ENCODE results near the gene VPS37B. TPM values are rescaled to one million over a fixed set of nuclear protein-coding genes. Genes with fewer than 3 reads are reported as not detected.

Gene VPS37B
- total RNA-seq, 1 experiment from 2014 or later = 24.0 TPM

- DNase-seq = no peak
- Mint-ChIP-seq H3K36me3 (ENCODE audit: insufficient read depth, unreplicated experiment) (peaks cover 14% of the 10 kb centered on the region), H3K4me3 (ENCODE audit: unreplicated experiment) (no peak overlapping the region), H3K27me3 (ENCODE audit: insufficient read depth, unreplicated experiment) (no peaks in the 10 kb centered on the region), H3K9me3 (ENCODE audit: unreplicated experiment) (no peaks in the 10 kb centered on the region), H3K4me1 (ENCODE audit: low read depth, unreplicated experiment) (peaks cover 23% of the 10 kb centered on the region), H3K27ac (ENCODE audit: unreplicated experiment) (no peak overlapping the region)
- no TSS peak for BruUV-seq (replicated peaks)
- Histone ChIP-seq H3K27me3 (replicated peaks; ENCODE audit: control insufficient read depth, insufficient read depth, low read length) (no peaks in the 10 kb centered on the region), H3K36me3 (ENCODE audit: control insufficient read depth, insufficient read depth, low read length) (peaks cover 1% of the 10 kb centered on the region; the same call in 1 of the 2 replicates), H3K9me3 (no peaks in the 10 kb centered on the region), H3K4me1 (peaks cover 10% of the 10 kb centered on the region; the same call in 1 of the 2 replicates), H3K4me3 (ENCODE audit: low read depth, low read length) (no peak overlapping the region)
- ChIA-PET POLR2A (no interaction called here), CTCF (no interaction called here)
- TF ChIP-seq, protein P1, sequence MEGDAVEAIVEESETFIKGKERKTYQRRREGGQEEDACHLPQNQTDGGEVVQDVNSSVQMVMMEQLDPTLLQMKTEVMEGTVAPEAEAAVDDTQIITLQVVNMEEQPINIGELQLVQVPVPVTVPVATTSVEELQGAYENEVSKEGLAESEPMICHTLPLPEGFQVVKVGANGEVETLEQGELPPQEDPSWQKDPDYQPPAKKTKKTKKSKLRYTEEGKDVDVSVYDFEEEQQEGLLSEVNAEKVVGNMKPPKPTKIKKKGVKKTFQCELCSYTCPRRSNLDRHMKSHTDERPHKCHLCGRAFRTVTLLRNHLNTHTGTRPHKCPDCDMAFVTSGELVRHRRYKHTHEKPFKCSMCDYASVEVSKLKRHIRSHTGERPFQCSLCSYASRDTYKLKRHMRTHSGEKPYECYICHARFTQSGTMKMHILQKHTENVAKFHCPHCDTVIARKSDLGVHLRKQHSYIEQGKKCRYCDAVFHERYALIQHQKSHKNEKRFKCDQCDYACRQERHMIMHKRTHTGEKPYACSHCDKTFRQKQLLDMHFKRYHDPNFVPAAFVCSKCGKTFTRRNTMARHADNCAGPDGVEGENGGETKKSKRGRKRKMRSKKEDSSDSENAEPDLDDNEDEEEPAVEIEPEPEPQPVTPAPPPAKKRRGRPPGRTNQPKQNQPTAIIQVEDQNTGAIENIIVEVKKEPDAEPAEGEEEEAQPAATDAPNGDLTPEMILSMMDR (IDR thresholded peaks at IDR 0.05; ENCODE audit: insufficient read depth in 1 of 2, low read depth in 1 of 2, low read length in 1 of 2, severe bottlenecking in 1 of 2, unreplicated experiment in 1 of 2) = no peak
- intact Hi-C loops (cut with micrococcal nuclease; ENCODE audit: unreplicated experiment) = no loop called here
Observed at GRCh38 chr12:122845865-122846621, 49.9 kb downstream of the VPS37B start.

- no peak for DNase-seq
- H3K9me3 Mint-ChIP-seq (ENCODE audit: unreplicated experiment) = no peaks in the 10 kb centered on the region
- Histone ChIP-seq H3K36me3 (ENCODE audit: control insufficient read depth, insufficient read depth, low read length) (peaks cover 1% of the 10 kb centered on the region; the same call in 1 of the 2 replicates), H3K27me3 (replicated peaks; ENCODE audit: control insufficient read depth, insufficient read depth, low read length) (no peaks in the 10 kb centered on the region), H3K4me3 (ENCODE audit: low read depth, low read length) (no peak overlapping the region), H3K9me3 (no peaks in the 10 kb centered on the region), H3K4me1 (peaks cover 10% of the 10 kb centered on the region; the same call in 1 of the 2 replicates)
- H3K36me3 Mint-ChIP-seq (ENCODE audit: insufficient read depth, unreplicated experiment) = peaks cover 14% of the 10 kb centered on the region
- TF ChIP-seq, protein P1 (IDR thresholded peaks at IDR 0.05; ENCODE audit: insufficient read depth in 1 of 2, low read depth in 1 of 2, low read length in 1 of 2, severe bottlenecking in 1 of 2, unreplicated experiment in 1 of 2) = no peak
- H3K27ac Mint-ChIP-seq (ENCODE audit: unreplicated experiment) = no peak overlapping the region
- H3K27me3 Mint-ChIP-seq (ENCODE audit: insufficient read depth, unreplicated experiment) = no peaks in the 10 kb centered on the region
- ChIA-PET CTCF (no interaction called here), POLR2A (no interaction called here)
- BruUV-seq (replicated peaks) = no TSS peak
- H3K4me1 Mint-ChIP-seq (ENCODE audit: low read depth, unreplicated experiment) = peaks cover 23% of the 10 kb centered on the region
- H3K4me3 Mint-ChIP-seq (ENCODE audit: unreplicated experiment) = no peak overlapping the region
- intact Hi-C loops (cut with micrococcal nuclease; ENCODE audit: unreplicated experiment) = no loop called here
Observed at GRCh38 chr12:122845041-122845864, 50.7 kb downstream of the VPS37B start.

- Mint-ChIP-seq H3K36me3 (ENCODE audit: insufficient read depth, unreplicated experiment) (peaks cover 14% of the 10 kb centered on the region), H3K4me1 (ENCODE audit: low read depth, unreplicated experiment) (peaks cover 23% of the 10 kb centered on the region), H3K27me3 (ENCODE audit: insufficient read depth, unreplicated experiment) (no peaks in the 10 kb centered on the region), H3K4me3 (ENCODE audit: unreplicated experiment) (no peak overlapping the region), H3K27ac (ENCODE audit: unreplicated experiment) (no peak overlapping the region), H3K9me3 (ENCODE audit: unreplicated experiment) (no peaks in the 10 kb centered on the region)
- H3K9me3 ChIP-seq = no peaks in the 10 kb centered on the region
- H3K27me3 ChIP-seq (replicated peaks; ENCODE audit: control insufficient read depth, insufficient read depth, low read length) = no peaks in the 10 kb centered on the region
- no peak overlapping the region for H3K4me3 ChIP-seq (ENCODE audit: low read depth, low read length)
- intact Hi-C loops (cut with micrococcal nuclease; ENCODE audit: unreplicated experiment) = no loop called here
- H3K36me3 ChIP-seq (ENCODE audit: control insufficient read depth, insufficient read depth, low read length) = peaks cover 1% of the 10 kb centered on the region; the same call in 1 of the 2 replicates
- peaks cover 10% of the 10 kb centered on the region; the same call in 1 of the 2 replicates for H3K4me1 ChIP-seq
- POLR2A ChIA-PET = no interaction called here
- no peak for DNase-seq
- CTCF ChIA-PET = no interaction called here
- TF ChIP-seq, protein P1 (IDR thresholded peaks at IDR 0.05; ENCODE audit: insufficient read depth in 1 of 2, low read depth in 1 of 2, low read length in 1 of 2, severe bottlenecking in 1 of 2, unreplicated experiment in 1 of 2) = no peak
- no TSS peak for BruUV-seq (replicated peaks)
Observed at GRCh38 chr12:122844366-122844971, 51.5 kb downstream of the VPS37B start.
